Loucy (cell line): ENCODE data around the gene PRSS12.

Source experiments
- EZH2phosphoT487 ChIP-seq: fragments of 200-600 bp; IDR thresholded peaks from 2 replicates; pipeline ENCODE4 v1.6.1; 2018; ENCODE audit warnings: antibody characterized with exemption, mild to moderate bottlenecking, moderate library complexity, borderline replicate concordance
- TF ChIP-seq, protein P1 (sequence below): fragments of 200-600 bp; sonication (generic); conservative IDR thresholded peaks from 2 replicates; pipeline ENCODE4 v1.5.1; 2014; ENCODE audit warnings: mild to moderate bottlenecking, antibody characterized with exemption, low read length

- TF ChIP-seq EZH2phosphoT487 = no peak
- TF ChIP-seq, protein P1, sequence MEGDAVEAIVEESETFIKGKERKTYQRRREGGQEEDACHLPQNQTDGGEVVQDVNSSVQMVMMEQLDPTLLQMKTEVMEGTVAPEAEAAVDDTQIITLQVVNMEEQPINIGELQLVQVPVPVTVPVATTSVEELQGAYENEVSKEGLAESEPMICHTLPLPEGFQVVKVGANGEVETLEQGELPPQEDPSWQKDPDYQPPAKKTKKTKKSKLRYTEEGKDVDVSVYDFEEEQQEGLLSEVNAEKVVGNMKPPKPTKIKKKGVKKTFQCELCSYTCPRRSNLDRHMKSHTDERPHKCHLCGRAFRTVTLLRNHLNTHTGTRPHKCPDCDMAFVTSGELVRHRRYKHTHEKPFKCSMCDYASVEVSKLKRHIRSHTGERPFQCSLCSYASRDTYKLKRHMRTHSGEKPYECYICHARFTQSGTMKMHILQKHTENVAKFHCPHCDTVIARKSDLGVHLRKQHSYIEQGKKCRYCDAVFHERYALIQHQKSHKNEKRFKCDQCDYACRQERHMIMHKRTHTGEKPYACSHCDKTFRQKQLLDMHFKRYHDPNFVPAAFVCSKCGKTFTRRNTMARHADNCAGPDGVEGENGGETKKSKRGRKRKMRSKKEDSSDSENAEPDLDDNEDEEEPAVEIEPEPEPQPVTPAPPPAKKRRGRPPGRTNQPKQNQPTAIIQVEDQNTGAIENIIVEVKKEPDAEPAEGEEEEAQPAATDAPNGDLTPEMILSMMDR = no peak
Measured at GRCh38 chr4:118331352-118331751, 21.5 kb downstream of the PRSS12 start.
